Measurements from ENCODE around the gene PLCD3. TPM values are rescaled to one million over a fixed set of nuclear protein-coding genes. Genes with fewer than 3 reads are reported as not detected.

PLCD3 gene
- total and polyA plus RNA-seq, 2 of the 13 experiments (the other 11 are each of a cell fraction or from before 2014, with no cell fraction given): 11.3 to 39.1 TPM

DNA sequence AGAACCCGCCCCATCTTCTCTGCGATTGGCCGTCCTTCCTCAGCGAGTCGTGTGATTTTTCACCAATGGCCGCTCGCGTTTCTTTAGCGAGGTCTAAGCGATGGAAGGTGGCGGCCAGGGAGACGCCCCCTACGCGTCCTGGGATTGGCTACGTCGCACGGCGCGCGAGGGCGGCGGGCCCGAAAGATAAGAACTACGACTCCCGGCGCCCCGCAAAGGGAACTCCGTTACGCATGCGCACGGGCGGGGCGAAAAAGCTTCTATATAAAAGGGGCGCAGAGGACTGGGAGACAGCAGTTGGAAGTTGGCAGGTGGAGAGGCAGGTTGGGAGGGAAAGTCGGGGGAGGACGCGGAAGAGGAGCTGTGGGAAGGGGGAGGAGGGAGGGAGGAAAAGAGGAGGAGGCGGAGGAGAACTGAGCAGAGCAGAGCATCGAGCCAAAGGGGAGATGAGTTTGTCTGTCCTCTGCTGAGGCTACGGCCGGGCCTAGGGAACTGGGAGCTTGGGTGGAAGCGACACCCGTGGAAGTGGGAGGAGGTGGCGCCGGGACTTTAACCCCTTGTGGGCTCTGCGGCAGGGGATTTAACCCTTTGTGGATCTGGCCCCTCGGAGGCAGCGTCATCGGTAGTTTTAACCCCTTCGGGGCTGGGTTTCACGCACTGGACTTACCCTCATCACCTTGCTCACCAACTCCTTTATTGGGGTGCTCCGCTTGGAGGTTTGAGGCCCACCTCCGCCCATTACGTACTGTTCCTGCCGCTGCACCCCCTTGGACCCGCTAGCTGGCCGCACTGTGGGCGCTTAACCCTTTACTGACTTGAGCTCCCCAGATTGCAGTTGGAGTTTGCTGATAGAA is 16.1 kb upstream of the PLCD3 start, which contains the start of gene HEXIM1 (continued):
- peak; percentile 69; the same call in 1 of the 2 replicates for TF ChIP-seq ZNF276 (CRISPR knock-in tag; IDR thresholded peaks at IDR 0.05; ENCODE audit: low read depth)
- TF ChIP-seq ZNF318 (CRISPR knock-in tag; IDR thresholded peaks at IDR 0.05): peak; percentile 96
- TF ChIP-seq MEF2D (CRISPR knock-in tag; IDR thresholded peaks at IDR 0.05): peak; percentile 72; the same call in 1 of the 2 replicates
- TF ChIP-seq NR2F1 (CRISPR knock-in tag; IDR thresholded peaks at IDR 0.05): peak in 1 of 2 experiments; percentile 86; a peak in 2 of 4 replicates
- 0 out of 2 replicates have a peak, but pooled peaks have one; percentile 4 for TF ChIP-seq FOXK2 (IDR thresholded peaks at IDR 0.05)
- no peak for TF ChIP-seq ZNF737 (CRISPR knock-in tag; IDR thresholded peaks at IDR 0.05; ENCODE audit: borderline replicate concordance)
- TF ChIP-seq GMEB1 (CRISPR knock-in tag; IDR thresholded peaks at IDR 0.05; ENCODE audit: borderline replicate concordance): peak; percentile 98
- TF ChIP-seq TCF7L2 (IDR thresholded peaks at IDR 0.05; ENCODE audit: low read depth, low read length): no peak
- peak; percentile 91 for TF ChIP-seq ZNF747 (CRISPR knock-in tag; IDR thresholded peaks at IDR 0.05; ENCODE audit: borderline replicate concordance)
- 0 out of 2 replicates have a peak, but pooled peaks have one; percentile 79 for TF ChIP-seq KDM5A (IDR thresholded peaks at IDR 0.05; ENCODE audit: borderline replicate concordance, low read length)
- no peak for TF ChIP-seq IKZF1 (IDR thresholded peaks at IDR 0.05)
- no peak for TF ChIP-seq ISX (CRISPR knock-in tag; conservative IDR thresholded peaks at IDR 0.05)
- TF ChIP-seq, protein P1, sequence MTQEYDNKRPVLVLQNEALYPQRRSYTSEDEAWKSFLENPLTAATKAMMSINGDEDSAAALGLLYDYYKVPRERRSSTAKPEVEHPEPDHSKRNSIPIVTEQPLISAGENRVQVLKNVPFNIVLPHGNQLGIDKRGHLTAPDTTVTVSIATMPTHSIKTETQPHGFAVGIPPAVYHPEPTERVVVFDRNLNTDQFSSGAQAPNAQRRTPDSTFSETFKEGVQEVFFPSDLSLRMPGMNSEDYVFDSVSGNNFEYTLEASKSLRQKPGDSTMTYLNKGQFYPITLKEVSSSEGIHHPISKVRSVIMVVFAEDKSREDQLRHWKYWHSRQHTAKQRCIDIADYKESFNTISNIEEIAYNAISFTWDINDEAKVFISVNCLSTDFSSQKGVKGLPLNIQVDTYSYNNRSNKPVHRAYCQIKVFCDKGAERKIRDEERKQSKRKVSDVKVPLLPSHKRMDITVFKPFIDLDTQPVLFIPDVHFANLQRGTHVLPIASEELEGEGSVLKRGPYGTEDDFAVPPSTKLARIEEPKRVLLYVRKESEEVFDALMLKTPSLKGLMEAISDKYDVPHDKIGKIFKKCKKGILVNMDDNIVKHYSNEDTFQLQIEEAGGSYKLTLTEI (CRISPR knock-in tag; conservative IDR thresholded peaks at IDR 0.05): no peak
